ENCODE data around the gene PCDHGA12. TPM values are rescaled to one million over a fixed set of nuclear protein-coding genes. Genes with fewer than 3 reads are reported as not detected.

Gene PCDHGA12
- total and polyA plus RNA-seq, 2 experiments from 2014 or later, result 0.68 to 3.5 TPM

GRCh38 chr5:141411575-141411974 is 18.7 kb upstream of the PCDHGA12 start:
- Histone ChIP-seq H3K4me3 (no peak overlapping the region), H3K36me3 (ENCODE audit: insufficient read depth) (no peaks in the 10 kb centered on the region), H3K4me2 (no peak overlapping the region), H3F3A (replicated peaks; ENCODE audit: low read depth) (no peaks in the 10 kb centered on the region), H3K27me3 (ENCODE audit: insufficient read depth) (peaks cover 8% of the 10 kb centered on the region), H3K4me1 (ENCODE audit: insufficient read depth) (peaks cover 5% of the 10 kb centered on the region), H3K9me2 (ENCODE audit: insufficient read depth) (no peaks in the 10 kb centered on the region), H3K27ac (ENCODE audit: low read depth) (no peak overlapping the region), H3K79me2 (replicated peaks; ENCODE audit: insufficient read depth) (0 out of 2 replicates have a peak, but pooled peaks cover 4% of the 10 kb centered on the region), H2AFZ (no peak overlapping the region), H4K20me1 (replicated peaks; ENCODE audit: insufficient read depth) (peaks cover 7% of the 10 kb centered on the region; the same call in 1 of the 2 replicates)
- Mint-ChIP-seq H3K4me1 (peaks cover 14% of the 10 kb centered on the region), H3K4me3 (no peak overlapping the region), H3K27ac (no peak overlapping the region), H3K9me3 (peaks cover 38% of the 10 kb centered on the region), H3K27me3 (ENCODE audit: insufficient read depth, low read depth, poor library complexity) (peaks cover 18% of the 10 kb centered on the region), H3K36me3 (ENCODE audit: low read depth) (peaks cover 43% of the 10 kb centered on the region)
- DNase-seq (ENCODE audit: low spot score) (no peak), ATAC-seq (no peak)
- TF ChIP-seq POLR2AphosphoS5 (IDR thresholded peaks at IDR 0.05; ENCODE audit: low read depth), result no peak
- TF ChIP-seq ETS1 (IDR thresholded peaks at IDR 0.05), result no peak
- TF ChIP-seq STAT1 (IDR thresholded peaks at IDR 0.05; ENCODE audit: unreplicated experiment), result no peak
- no peak for TF ChIP-seq CTCF (conservative IDR thresholded peaks at IDR 0.05; ENCODE audit: low read depth in 2 of 2)
- no peak for TF ChIP-seq ZNF462 (CRISPR knock-in tag; IDR thresholded peaks at IDR 0.05)
- TF ChIP-seq EZH2phosphoT487 (IDR thresholded peaks at IDR 0.05; ENCODE audit: unreplicated experiment), result no peak
- TF ChIP-seq JUNB (IDR thresholded peaks at IDR 0.05; ENCODE audit: unreplicated experiment), result no peak
- TF ChIP-seq ZNF331 (CRISPR knock-in tag; IDR thresholded peaks at IDR 0.05; ENCODE audit: low read depth), result no peak

All from GM23338 (cell line).